HG02970 (cell line): ENCODE data around the gene EVC.
"Not testable (repeated sequence)": the region's sequence is repeated elsewhere in the genome, so short reads cannot be mapped to it uniquely, and the experiment has no call there.

Experiments used
- ATAC-seq: cut with Tn5 transposase; IDR thresholded peaks from one replicate; pipeline ENCODE4 v1.9.1; 2021; ENCODE audit warnings: mild to moderate bottlenecking, moderate library complexity, moderate number of reproducible peaks; ENCODE audit not compliant: unreplicated experiment, low FRiP score

Gene EVC

GRCh38 chr4:5828005-5828391 is 117.0 kb downstream of the EVC start:
- no peak for ATAC-seq

- ATAC-seq, result no peak
These were observed 125.9 kb downstream of the EVC start for GRCh38 chr4:5836943-5837342.

- not testable (repeated sequence) for ATAC-seq
These were observed 126.5 kb downstream of the EVC start for GRCh38 chr4:5837483-5837882.

- no peak for ATAC-seq
These were observed 128.3 kb downstream of the EVC start for GRCh38 chr4:5839332-5839731.

GRCh38 chr4:5839751-5840674 is 129.0 kb downstream of the EVC start:
- ATAC-seq, result no peak

- no peak for ATAC-seq
These were observed 131.5 kb downstream of the EVC start for GRCh38 chr4:5842456-5842855.

- no peak for ATAC-seq
These were observed 132.9 kb downstream of the EVC start for GRCh38 chr4:5843573-5844530.

GRCh38 chr4:5845035-5845905 is 134.3 kb downstream of the EVC start:
- no peak for ATAC-seq

- no peak for ATAC-seq
These were observed 140.8 kb downstream of the EVC start for GRCh38 chr4:5851637-5852301.

- no peak for ATAC-seq
These were observed 141.7 kb downstream of the EVC start for GRCh38 chr4:5852523-5853202.

- ATAC-seq, result no peak
These were observed 143.9 kb downstream of the EVC start for GRCh38 chr4:5854929-5855328.

- not testable (repeated sequence) for ATAC-seq
These were observed 145.4 kb downstream of the EVC start for GRCh38 chr4:5856362-5856761.

GRCh38 chr4:5857199-5857598 is 146.2 kb downstream of the EVC start:
- ATAC-seq, result no peak

GRCh38 chr4:5858020-5858769 is 147.2 kb downstream of the EVC start:
- ATAC-seq, result no peak

- ATAC-seq, result no peak
These were observed 152.6 kb downstream of the EVC start for GRCh38 chr4:5863461-5864113.
